NCI-H2107 treated with DMSO at 0.1 percent for 48 hours (cell line): ENCODE data around the gene KIF6.

ENCODE experiments used
- DNase-seq: peaks from one replicate; lab custom pipeline; 2025; ENCODE audit not compliant: unreplicated experiment; lab: John Stamatoyannopoulos, UW

The KIF6 gene

GRCh38 chr6:39602601-39603519, 122.3 kb downstream of the KIF6 start:
- DNase-seq, result no peak

GRCh38 chr6:39599973-39600372, 125.2 kb downstream of the KIF6 start:
- no peak for DNase-seq

GRCh38 chr6:39599341-39599740, 125.9 kb downstream of the KIF6 start:
- no peak for DNase-seq

- DNase-seq, result no peak
These were observed 130.9 kb downstream of the KIF6 start for GRCh38 chr6:39594285-39594684.

GRCh38 chr6:39593646-39594045, 131.6 kb downstream of the KIF6 start:
- DNase-seq, result no peak

GRCh38 chr6:39590871-39591393, 134.3 kb downstream of the KIF6 start:
- DNase-seq, result no peak

GRCh38 chr6:39587080-39587479, 138.1 kb downstream of the KIF6 start:
- DNase-seq, result no peak

- DNase-seq, result no peak
These were observed 139.6 kb downstream of the KIF6 start for GRCh38 chr6:39585641-39586040.

- no peak for DNase-seq
These were observed 147.6 kb downstream of the KIF6 start for GRCh38 chr6:39577446-39578165.

- DNase-seq, result no peak
These were observed 148.5 kb downstream of the KIF6 start for GRCh38 chr6:39576556-39577303.

GRCh38 chr6:39574991-39575390, 150.2 kb downstream of the KIF6 start:
- DNase-seq, result no peak

GRCh38 chr6:39573541-39573940, 151.7 kb downstream of the KIF6 start:
- DNase-seq, result no peak

GRCh38 chr6:39572661-39573340, 152.4 kb downstream of the KIF6 start:
- DNase-seq, result no peak

GRCh38 chr6:39568896-39569295, 156.3 kb downstream of the KIF6 start:
- no peak for DNase-seq

- DNase-seq, result no peak
These were observed 158.1 kb downstream of the KIF6 start for GRCh38 chr6:39567091-39567490.

GRCh38 chr6:39566456-39566855, 158.8 kb downstream of the KIF6 start:
- no peak for DNase-seq

- no peak for DNase-seq
These were observed 159.3 kb downstream of the KIF6 start for GRCh38 chr6:39565956-39566355.

GRCh38 chr6:39563566-39564311, 161.5 kb downstream of the KIF6 start:
- no peak for DNase-seq

GRCh38 chr6:39561536-39562266, 163.5 kb downstream of the KIF6 start:
- DNase-seq, result no peak
